NCI-H2107 treated with DMSO at 0.1 percent for 48 hours (cell line): ENCODE measurements around the gene TFAP2E.

Experiments used
- DNase-seq: peaks from one replicate; lab custom pipeline; 2025; ENCODE audit not compliant: unreplicated experiment; lab: John Stamatoyannopoulos, UW

Gene TFAP2E

GRCh38 chr1:35592991-35593769 lies 20.1 kb downstream of the TFAP2E start:
- no peak for DNase-seq

GRCh38 chr1:35594005-35594760 lies 21.1 kb downstream of the TFAP2E start:
- DNase-seq, result no peak

GRCh38 chr1:35595684-35596083 lies 22.6 kb downstream of the TFAP2E start:
- no peak for DNase-seq

- no peak for DNase-seq
These were observed 24.8 kb downstream of the TFAP2E start for GRCh38 chr1:35597870-35598269.

DNA sequence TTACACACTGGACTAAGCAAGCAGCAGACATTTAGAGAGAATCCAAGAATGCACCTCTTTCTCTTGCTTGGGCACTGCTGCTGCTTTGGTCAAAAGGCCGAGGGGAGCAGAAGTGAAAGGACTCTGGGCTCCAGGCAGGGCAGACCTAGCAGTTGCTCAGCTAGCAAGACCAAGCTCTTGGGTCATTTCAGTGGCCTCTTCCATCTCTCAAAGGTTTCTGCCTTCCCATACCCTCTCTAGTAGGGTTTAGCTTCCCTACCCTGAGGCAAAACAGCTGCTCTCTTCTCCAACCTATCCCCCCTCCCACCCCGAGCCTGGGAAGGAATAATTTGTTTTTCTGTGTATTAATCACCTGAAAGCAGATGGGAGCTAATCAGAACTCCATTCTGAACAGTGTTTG lies 25.8 kb downstream of the TFAP2E start:
- no peak for DNase-seq

DNA sequence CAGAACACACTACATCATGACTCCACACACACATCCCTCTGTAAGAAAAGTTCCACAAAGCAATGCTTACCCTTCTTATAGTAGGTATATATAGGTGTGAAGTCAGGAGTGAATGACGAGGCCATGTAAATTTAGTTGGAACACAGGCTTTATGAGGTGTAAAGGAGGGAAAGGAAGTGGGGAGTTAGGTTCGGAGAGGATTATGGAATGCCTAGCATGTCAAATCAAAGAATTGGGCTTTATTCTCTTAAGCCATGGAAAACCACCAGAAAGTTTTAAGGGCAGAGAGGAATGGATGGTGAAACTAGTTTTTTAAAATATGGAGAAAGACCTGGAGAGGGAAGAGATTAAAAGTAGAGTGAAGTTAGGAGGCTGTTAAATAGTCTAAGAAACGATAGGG lies 26.3 kb downstream of the TFAP2E start:
- no peak for DNase-seq

DNA sequence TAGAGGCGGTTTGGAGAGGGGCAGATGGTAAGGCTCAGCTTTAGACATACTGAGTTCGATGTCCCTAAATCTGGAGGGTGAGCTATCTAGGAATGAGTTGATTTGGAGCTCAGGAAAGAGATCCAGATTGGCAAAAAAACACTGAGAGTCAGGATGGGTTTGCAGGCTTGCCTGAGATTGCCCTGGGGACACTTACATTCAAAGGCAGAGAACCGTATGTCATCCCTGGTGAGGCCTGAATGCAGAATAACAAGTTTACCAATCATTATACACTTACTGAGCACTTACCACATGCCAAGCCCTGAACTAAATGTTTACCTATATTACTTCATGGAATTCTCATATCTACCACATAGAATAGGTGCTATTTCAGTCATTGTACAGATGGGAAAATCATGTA lies 27.5 kb downstream of the TFAP2E start:
- DNase-seq, result no peak

GRCh38 chr1:35603468-35603867 lies 30.4 kb downstream of the TFAP2E start:
- no peak for DNase-seq

GRCh38 chr1:35603941-35604340 lies 30.8 kb downstream of the TFAP2E start:
- DNase-seq, result no peak

GRCh38 chr1:35605071-35605866 lies 32.2 kb downstream of the TFAP2E start:
- DNase-seq, result no peak

DNA sequence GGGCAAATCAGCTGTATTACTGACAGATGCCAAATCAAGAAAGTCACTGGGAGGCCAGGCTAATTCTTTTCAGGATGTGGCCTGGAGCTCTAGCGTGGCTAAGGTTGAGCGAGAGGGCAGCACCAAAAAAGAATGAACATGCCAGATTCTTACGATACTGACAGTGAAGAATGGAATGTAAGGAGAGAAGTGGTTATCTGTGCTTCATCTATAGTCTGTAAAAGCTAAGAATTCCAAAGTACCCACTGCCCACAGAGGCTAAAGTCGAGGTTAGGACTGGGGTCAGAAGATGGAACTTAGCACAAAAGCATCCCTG lies 32.7 kb downstream of the TFAP2E start:
- DNase-seq, result no peak

GRCh38 chr1:35611655-35612054 lies 38.5 kb downstream of the TFAP2E start:
- no peak for DNase-seq

GRCh38 chr1:35615440-35615839 lies 42.3 kb downstream of the TFAP2E start:
- no peak for DNase-seq

DNA sequence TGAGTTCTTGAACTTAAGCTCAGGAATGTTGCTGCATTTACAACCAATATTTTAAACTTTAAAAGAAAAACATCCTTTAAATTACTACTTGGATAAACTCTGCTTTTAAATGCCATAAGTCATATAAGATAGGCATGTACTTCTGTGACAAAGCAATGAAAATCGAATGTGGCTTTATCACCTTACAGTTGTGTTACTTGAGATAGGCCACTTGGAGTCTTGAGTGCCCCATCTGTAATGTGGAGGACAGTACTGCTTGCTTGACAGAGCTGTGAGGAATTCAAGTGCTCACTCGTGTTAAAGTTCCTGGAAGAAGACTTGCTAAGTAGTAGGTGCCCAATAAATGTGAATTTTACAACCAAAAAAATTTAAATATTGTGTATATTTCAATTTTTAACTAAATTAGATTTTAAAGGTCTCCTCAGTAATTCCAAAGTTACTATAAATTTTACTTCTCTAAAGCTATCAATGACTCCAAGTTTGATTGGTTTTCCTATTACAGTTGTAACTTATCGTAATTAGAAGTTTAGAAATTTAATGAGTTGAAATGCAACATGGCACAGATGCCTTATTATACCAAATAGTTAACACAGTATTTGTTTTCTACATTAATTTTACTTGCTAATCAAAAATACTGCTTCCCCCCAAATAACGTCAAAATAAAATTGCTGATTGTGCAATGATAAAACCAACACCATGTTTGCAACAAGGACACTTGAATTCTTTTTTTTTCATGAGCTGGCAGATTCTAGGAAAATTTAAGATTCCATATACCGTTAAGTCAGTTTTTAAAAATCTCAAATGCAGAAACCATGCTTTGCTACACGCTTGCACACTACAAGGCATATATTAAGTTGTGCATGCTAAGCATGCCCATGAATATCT lies 46.4 kb downstream of the TFAP2E start:
- no peak for DNase-seq

- DNase-seq, result no peak
These were observed 49.5 kb downstream of the TFAP2E start for GRCh38 chr1:35622510-35623178.

GRCh38 chr1:35623832-35624231 lies 50.7 kb downstream of the TFAP2E start:
- no peak for DNase-seq

DNA sequence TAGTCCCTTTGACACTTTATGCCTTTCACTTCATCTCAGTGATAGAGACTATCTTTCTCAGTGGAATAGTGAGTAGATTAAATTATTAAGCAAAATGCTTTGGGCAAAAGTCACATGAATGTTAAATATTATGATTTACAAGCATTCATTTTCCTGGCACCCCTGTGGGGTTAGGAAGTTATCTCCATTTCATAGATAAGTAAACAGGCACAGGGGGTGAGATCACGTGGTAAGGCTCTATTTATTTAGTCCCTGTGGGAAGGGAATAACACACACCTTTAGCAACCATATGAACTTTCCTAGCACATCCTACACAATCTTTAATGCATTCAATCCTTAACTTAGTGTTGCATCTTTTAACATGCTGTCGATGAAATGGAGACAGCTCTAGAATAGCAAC lies 55.9 kb downstream of the TFAP2E start:
- peak; percentile 11 for DNase-seq

GRCh38 chr1:35631396-35631795 lies 58.3 kb downstream of the TFAP2E start:
- no peak for DNase-seq

- no peak for DNase-seq
These were observed 60.4 kb downstream of the TFAP2E start for GRCh38 chr1:35633547-35633946.

GRCh38 chr1:35637401-35637809 lies 64.3 kb downstream of the TFAP2E start:
- DNase-seq, result peak; percentile 14
